OCI-LY7 (cell line): ENCODE measurements around the gene PRKG1.

ENCODE experiments used
- EZH2phosphoT487 ChIP-seq: fragments of 200-600 bp; sonication (generic); IDR thresholded peaks from 2 replicates; pipeline ENCODE4 v1.6.1; 2018; ENCODE audit warnings: low read depth, borderline replicate concordance, mild to moderate bottlenecking, mixed run types, antibody characterized with exemption, low read length, moderate library complexity, mixed read lengths
- TF ChIP-seq, protein P1 (sequence below): fragments of 200-600 bp; sonication (generic); conservative IDR thresholded peaks from 2 replicates; pipeline ENCODE4 v1.5.1; 2014; ENCODE audit warnings: mild to moderate bottlenecking, antibody characterized with exemption, low read length, moderate library complexity, mixed read lengths

DNA sequence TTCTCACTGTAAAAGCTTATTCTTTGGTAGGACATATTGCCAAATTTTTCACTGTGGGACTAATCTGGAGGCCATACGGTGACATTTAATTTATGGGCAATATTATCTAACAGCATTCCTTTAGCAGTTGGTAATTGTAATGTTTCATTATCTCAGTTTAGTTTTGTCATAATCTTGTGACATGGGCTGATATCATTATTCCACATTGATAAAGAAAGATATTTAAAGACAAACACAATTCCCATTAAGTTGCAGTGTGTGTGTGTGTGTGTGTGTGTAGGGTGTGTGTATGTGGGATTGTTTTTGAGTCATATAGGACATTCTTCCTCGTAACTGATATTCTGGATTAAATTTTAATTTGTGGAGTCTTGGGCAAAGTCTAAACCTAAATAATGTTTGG is 238.5 kb downstream of the PRKG1 start:
- TF ChIP-seq, protein P1, sequence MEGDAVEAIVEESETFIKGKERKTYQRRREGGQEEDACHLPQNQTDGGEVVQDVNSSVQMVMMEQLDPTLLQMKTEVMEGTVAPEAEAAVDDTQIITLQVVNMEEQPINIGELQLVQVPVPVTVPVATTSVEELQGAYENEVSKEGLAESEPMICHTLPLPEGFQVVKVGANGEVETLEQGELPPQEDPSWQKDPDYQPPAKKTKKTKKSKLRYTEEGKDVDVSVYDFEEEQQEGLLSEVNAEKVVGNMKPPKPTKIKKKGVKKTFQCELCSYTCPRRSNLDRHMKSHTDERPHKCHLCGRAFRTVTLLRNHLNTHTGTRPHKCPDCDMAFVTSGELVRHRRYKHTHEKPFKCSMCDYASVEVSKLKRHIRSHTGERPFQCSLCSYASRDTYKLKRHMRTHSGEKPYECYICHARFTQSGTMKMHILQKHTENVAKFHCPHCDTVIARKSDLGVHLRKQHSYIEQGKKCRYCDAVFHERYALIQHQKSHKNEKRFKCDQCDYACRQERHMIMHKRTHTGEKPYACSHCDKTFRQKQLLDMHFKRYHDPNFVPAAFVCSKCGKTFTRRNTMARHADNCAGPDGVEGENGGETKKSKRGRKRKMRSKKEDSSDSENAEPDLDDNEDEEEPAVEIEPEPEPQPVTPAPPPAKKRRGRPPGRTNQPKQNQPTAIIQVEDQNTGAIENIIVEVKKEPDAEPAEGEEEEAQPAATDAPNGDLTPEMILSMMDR: no peak
- no peak for TF ChIP-seq EZH2phosphoT487
